Activated T-cell treated with anti-CD3 and anti-CD28 coated beads for 24 hours (primary cell): ENCODE measurements around the gene A3GALT2.

Source experiments
- DNase-seq: peaks from one replicate; pipeline ENCODE4 v3.0.0-alpha.2; 2020; ENCODE audit warnings: low read depth

The A3GALT2 gene

DNA sequence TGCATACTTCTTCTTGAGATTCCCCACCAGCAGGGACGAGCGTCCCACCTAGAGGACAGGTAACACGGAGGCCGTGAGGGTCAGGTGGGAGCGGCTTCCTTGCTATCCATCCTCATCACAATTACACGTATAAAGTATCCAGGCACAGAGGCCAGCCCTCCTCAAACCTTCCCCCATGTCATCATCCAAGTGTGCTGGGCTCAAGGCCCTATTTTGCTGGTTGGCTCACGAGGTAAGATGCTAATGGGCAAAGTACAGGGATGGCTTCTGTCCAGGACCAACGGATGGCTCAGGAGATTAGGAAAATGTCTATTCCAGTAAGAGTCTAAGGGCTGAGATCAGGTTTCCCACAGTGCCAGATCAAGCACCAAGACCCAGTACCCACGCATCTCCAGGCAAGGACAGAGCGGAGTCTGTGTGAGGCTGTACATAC is 11.5 kb upstream of the A3GALT2 start:
- no peak for DNase-seq

GRCh38 chr1:33331444-33332356 is 10.8 kb upstream of the A3GALT2 start:
- no peak for DNase-seq

- DNase-seq = no peak
Observed at GRCh38 chr1:33330906-33331305, 10.0 kb upstream of the A3GALT2 start.

DNA sequence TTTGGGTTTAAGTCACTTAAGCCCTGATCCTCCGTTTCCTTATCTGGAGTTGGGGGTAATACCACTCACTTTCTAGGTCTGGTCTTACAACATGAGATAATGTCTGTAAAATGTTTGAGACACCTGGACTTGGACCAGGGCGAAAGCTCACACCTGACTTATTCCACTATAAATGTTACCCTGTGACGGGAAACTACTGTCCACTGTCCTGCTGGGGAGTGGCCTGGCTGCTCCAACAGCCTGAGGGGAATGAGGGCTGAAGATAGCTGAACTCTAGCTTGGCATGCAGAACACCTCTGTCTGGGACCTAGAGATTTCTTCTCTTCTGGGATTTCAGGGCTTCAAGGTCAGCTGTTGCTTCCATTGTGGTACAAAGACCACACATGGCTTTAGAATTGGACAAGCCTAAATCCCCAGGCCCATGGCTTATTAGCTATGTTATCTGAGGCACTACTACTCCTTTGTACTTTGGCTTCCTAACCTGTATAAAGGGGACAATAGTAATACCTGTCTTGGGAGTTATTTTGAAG is 9.5 kb upstream of the A3GALT2 start:
- DNase-seq = no peak

DNA sequence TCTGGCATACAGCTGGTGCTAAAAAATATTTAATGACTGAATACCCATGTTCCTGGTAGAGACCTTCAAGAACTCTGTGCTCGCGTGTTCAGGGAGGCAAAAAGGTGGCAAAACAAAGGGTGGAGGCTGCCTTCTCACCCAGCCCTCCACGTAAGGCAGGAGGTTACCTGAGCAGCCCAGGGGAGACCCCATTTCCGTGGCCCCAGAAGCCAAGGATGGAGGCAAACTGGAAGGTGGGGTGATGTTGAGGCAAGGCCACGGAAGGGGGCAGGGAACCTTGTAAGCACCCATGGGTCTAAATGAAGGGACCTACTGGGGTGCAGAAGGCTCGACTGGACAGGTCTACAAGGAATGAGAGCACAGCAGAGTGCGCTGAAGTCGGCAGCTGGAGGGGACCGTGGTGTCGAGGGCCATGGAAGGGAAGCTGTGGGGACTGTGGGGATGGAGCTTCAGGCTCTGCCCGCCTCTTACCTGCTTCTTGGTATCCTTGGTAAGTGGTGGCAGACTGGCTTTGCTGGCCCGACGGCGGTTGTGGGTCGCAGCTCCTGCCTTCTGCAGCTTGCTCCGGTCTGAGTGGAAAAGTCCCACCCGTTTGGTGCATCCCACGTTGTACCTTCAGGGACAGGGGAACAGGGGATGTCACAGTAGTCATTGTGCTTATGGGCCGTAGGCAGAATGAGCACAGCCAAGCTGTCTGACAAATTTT is 8.9 kb upstream of the A3GALT2 start:
- DNase-seq = no peak

DNA sequence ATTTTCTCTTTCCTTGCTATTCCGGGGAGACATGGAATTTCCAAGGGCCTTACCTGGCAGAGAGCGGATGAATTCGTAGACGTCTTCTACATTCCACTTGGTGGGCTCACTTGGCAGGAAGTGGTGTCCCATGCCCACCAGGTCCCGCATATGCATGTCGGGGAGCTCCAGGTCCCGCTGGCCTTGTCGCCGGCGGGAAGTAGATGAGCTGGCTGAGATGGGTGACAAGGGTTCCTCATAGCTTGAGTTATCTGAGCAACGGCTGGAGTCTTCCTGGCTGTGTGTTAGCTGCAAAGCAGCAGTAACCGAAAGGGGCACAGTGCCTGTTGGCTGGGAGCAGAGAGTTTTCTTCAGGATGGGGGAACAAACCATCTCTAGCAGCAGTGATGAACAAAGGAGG is 7.9 kb upstream of the A3GALT2 start:
- no peak for DNase-seq

- DNase-seq = no peak
Observed at GRCh38 chr1:33327587-33328325, 6.9 kb upstream of the A3GALT2 start.

GRCh38 chr1:33326785-33327184 is 5.9 kb upstream of the A3GALT2 start:
- no peak for DNase-seq

- DNase-seq = no peak
Observed at GRCh38 chr1:33324677-33325575, 4.0 kb upstream of the A3GALT2 start.

- no peak for DNase-seq
Observed at GRCh38 chr1:33323663-33324477, 3.0 kb upstream of the A3GALT2 start.

- no peak for DNase-seq
Observed at GRCh38 chr1:33322870-33323585, 2.1 kb upstream of the A3GALT2 start.

DNA sequence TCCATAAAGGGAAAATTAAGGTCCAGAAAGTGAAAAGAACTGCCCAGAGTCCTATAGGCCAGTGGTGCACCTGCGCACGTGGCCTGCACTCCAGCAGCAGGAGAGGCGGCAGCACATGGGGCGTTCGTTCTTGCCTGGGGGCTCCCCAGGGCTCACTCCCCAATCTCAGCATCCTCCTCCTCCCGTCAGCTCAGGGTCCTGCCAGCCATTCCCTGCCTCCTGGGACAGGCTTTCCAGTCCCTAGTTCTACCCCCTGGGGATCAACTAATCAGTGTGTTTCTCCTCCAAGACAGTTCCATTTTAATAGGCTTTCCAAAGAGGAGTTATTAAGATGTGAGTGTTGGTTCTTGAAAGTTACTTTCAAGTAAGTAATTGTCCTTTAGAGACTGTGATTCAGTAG is 1.2 kb upstream of the A3GALT2 start:
- DNase-seq = no peak

DNA sequence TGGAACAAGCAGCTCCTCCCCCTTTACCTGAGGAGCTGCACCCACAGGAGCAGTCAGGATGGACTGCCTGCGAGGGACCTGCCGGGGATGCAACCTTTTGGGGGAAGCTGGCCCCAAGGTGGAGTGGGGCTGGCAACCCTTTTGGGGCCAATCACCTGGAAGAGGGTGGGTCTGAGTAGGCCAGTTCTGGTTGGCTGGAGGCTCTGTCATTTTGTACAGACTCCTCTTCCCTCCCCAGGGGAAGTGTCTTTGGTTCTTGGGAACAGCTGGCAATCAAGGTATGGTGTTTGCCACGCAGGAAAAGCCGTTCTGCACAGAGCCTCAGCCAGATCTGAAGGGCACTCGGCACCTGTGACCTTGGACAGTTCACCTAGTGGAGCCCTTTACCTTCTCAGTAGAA is 280 bp upstream of the A3GALT2 start:
- no peak for DNase-seq

GRCh38 chr1:33319949-33320618 is 814 bp downstream of the A3GALT2 start:
- no peak for DNase-seq

GRCh38 chr1:33319186-33319948 is 1.5 kb downstream of the A3GALT2 start:
- no peak for DNase-seq

GRCh38 chr1:33317946-33318345 is 3.0 kb downstream of the A3GALT2 start:
- DNase-seq = no peak

GRCh38 chr1:33317354-33317753 is 3.5 kb downstream of the A3GALT2 start:
- DNase-seq = no peak

DNA sequence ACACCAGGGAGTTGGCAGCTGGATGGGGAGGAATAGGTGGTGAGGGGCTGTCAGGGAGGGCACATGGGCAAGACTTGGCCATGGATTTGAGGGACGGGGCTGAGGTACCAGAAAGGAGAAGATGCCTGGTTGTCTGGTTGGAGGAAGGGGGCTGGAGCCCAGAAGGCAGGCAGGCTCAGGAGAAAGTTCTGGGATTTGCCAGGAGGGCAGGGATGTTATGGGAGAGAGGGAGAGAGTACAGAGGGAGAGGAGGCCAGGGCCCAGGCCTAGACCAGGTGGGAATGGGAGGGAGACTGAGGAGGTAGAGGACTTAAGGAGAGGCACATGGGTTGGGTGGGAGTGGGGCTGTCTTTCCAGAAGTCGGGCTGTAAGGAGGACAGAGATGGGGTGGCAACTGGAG is 4.3 kb downstream of the A3GALT2 start:
- no peak for DNase-seq
